Ishikawa (cell line): ENCODE results near the gene FHIT.

Experiments used
- TAF1 ChIP-seq: IDR thresholded peaks from 2 replicates; pipeline ENCODE4 v1.6.1; 2012; ENCODE audit warnings: low read depth, mild to moderate bottlenecking
- TEAD4 ChIP-seq: IDR thresholded peaks from 2 replicates; pipeline ENCODE4 v1.6.1; 2012
- TF ChIP-seq, protein P1 (sequence below): IDR thresholded peaks from 2 replicates; pipeline ENCODE4 v1.6.1; 2012; ENCODE audit warnings: low read depth, mild to moderate bottlenecking

DNA sequence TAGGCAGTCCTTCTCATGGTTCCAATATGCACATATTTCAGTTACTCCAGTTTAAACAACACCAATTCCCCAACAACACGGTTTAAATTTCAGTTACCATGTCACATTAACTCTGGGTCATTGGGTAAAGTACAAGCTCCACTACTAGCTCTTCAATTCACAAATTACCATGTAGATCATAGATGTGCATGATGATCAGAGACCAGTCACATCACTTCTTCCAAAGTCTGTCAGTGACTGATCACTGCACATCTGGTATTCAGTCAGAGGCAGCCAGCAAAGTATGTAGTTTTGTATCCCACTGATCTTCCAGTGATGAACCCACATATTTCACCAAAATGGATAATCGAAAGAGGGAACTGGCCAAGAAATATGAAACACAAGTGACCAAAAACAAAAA, 1223.0 kb downstream of the FHIT start:
- TF ChIP-seq, protein P1, sequence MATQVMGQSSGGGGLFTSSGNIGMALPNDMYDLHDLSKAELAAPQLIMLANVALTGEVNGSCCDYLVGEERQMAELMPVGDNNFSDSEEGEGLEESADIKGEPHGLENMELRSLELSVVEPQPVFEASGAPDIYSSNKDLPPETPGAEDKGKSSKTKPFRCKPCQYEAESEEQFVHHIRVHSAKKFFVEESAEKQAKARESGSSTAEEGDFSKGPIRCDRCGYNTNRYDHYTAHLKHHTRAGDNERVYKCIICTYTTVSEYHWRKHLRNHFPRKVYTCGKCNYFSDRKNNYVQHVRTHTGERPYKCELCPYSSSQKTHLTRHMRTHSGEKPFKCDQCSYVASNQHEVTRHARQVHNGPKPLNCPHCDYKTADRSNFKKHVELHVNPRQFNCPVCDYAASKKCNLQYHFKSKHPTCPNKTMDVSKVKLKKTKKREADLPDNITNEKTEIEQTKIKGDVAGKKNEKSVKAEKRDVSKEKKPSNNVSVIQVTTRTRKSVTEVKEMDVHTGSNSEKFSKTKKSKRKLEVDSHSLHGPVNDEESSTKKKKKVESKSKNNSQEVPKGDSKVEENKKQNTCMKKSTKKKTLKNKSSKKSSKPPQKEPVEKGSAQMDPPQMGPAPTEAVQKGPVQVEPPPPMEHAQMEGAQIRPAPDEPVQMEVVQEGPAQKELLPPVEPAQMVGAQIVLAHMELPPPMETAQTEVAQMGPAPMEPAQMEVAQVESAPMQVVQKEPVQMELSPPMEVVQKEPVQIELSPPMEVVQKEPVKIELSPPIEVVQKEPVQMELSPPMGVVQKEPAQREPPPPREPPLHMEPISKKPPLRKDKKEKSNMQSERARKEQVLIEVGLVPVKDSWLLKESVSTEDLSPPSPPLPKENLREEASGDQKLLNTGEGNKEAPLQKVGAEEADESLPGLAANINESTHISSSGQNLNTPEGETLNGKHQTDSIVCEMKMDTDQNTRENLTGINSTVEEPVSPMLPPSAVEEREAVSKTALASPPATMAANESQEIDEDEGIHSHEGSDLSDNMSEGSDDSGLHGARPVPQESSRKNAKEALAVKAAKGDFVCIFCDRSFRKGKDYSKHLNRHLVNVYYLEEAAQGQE, result no peak
- no peak for TF ChIP-seq TAF1
- TF ChIP-seq TEAD4, result no peak
